Measurements from ENCODE around the gene BNC1. TPM values are rescaled to one million over a fixed set of nuclear protein-coding genes. Genes with fewer than 3 reads are reported as not detected.

The BNC1 gene
- total RNA-seq, 1 experiment from 2014 or later: not detected

GRCh38 chr15:83289160-83289559 is 4.7 kb upstream of the BNC1 start:
- Histone ChIP-seq H4K20me1 (ENCODE audit: insufficient read depth, low read depth, low read length) (no peaks in the 10 kb centered on the region), H3K9me3 (ENCODE audit: low read length) (no peaks in the 10 kb centered on the region), H3K9ac (ENCODE audit: low read length) (no peak overlapping the region), H3K27ac (ENCODE audit: low read length) (no peak overlapping the region), H3K4me2 (ENCODE audit: low read depth, low read length, poor library complexity, severe bottlenecking) (no peak overlapping the region), H3K4me1 (ENCODE audit: low read length) (no peaks in the 10 kb centered on the region), H3K4me3 (ENCODE audit: low read length) (no peak overlapping the region), H3K36me3 (ENCODE audit: insufficient read depth, low read length) (no peaks in the 10 kb centered on the region), H3K27me3 (ENCODE audit: low read length) (no peaks in the 10 kb centered on the region), H2AFZ (ENCODE audit: low read length) (no peak overlapping the region), H3K9me2 (replicated peaks; ENCODE audit: insufficient read depth, low read length) (no peaks in the 10 kb centered on the region), H3K79me2 (ENCODE audit: low read length) (no peaks in the 10 kb centered on the region)
- DNase-seq: no peak

GRCh38 chr15:83288381-83288801 is 3.9 kb upstream of the BNC1 start:
- Histone ChIP-seq H3K4me1 (ENCODE audit: low read length) (no peaks in the 10 kb centered on the region), H3K4me2 (ENCODE audit: low read depth, low read length, poor library complexity, severe bottlenecking) (no peak overlapping the region), H3K4me3 (ENCODE audit: low read length) (no peak overlapping the region), H3K79me2 (ENCODE audit: low read length) (no peaks in the 10 kb centered on the region), H2AFZ (ENCODE audit: low read length) (no peak overlapping the region), H4K20me1 (ENCODE audit: insufficient read depth, low read depth, low read length) (no peaks in the 10 kb centered on the region), H3K27me3 (ENCODE audit: low read length) (no peaks in the 10 kb centered on the region), H3K9ac (ENCODE audit: low read length) (no peak overlapping the region), H3K9me3 (ENCODE audit: low read length) (no peaks in the 10 kb centered on the region), H3K36me3 (ENCODE audit: insufficient read depth, low read length) (no peaks in the 10 kb centered on the region), H3K27ac (ENCODE audit: low read length) (no peak overlapping the region), H3K9me2 (replicated peaks; ENCODE audit: insufficient read depth, low read length) (no peaks in the 10 kb centered on the region)
- DNase-seq: no peak

GRCh38 chr15:83287541-83288027 is 3.1 kb upstream of the BNC1 start:
- no peak overlapping the region for H3K4me3 ChIP-seq (ENCODE audit: low read length)
- H3K36me3 ChIP-seq (ENCODE audit: insufficient read depth, low read length): no peaks in the 10 kb centered on the region
- H3K9ac ChIP-seq (ENCODE audit: low read length): no peak overlapping the region
- no peaks in the 10 kb centered on the region for H4K20me1 ChIP-seq (ENCODE audit: insufficient read depth, low read depth, low read length)
- no peak overlapping the region for H3K27ac ChIP-seq (ENCODE audit: low read length)
- no peak overlapping the region for H3K4me2 ChIP-seq (ENCODE audit: low read depth, low read length, poor library complexity, severe bottlenecking)
- no peaks in the 10 kb centered on the region for H3K27me3 ChIP-seq (ENCODE audit: low read length)
- H3K4me1 ChIP-seq (ENCODE audit: low read length): no peaks in the 10 kb centered on the region
- DNase-seq: no peak
- H3K9me3 ChIP-seq (ENCODE audit: low read length): no peaks in the 10 kb centered on the region
- no peaks in the 10 kb centered on the region for H3K79me2 ChIP-seq (ENCODE audit: low read length)
- no peaks in the 10 kb centered on the region for H3K9me2 ChIP-seq (replicated peaks; ENCODE audit: insufficient read depth, low read length)
- H2AFZ ChIP-seq (ENCODE audit: low read length): no peak overlapping the region

- H3K9me3 ChIP-seq (ENCODE audit: low read length): no peaks in the 10 kb centered on the region
- no peaks in the 10 kb centered on the region for H3K36me3 ChIP-seq (ENCODE audit: insufficient read depth, low read length)
- DNase-seq: no peak
- no peak overlapping the region for H3K27ac ChIP-seq (ENCODE audit: low read length)
- no peaks in the 10 kb centered on the region for H3K4me1 ChIP-seq (ENCODE audit: low read length)
- 0 out of 2 replicates have a peak, but pooled peaks cover 2% of the 10 kb centered on the region for H3K27me3 ChIP-seq (ENCODE audit: low read length)
- no peak overlapping the region for H3K4me3 ChIP-seq (ENCODE audit: low read length)
- no peak overlapping the region for H3K9ac ChIP-seq (ENCODE audit: low read length)
- no peak overlapping the region for H2AFZ ChIP-seq (ENCODE audit: low read length)
- H3K79me2 ChIP-seq (ENCODE audit: low read length): no peaks in the 10 kb centered on the region
- no peaks in the 10 kb centered on the region for H4K20me1 ChIP-seq (ENCODE audit: insufficient read depth, low read depth, low read length)
- no peak overlapping the region for H3K4me2 ChIP-seq (ENCODE audit: low read depth, low read length, poor library complexity, severe bottlenecking)
- no peaks in the 10 kb centered on the region for H3K9me2 ChIP-seq (replicated peaks; ENCODE audit: insufficient read depth, low read length)
These were observed 1.6 kb upstream of the BNC1 start for GRCh38 chr15:83285979-83286553.

GRCh38 chr15:83285284-83285978 is 967 bp upstream of the BNC1 start:
- H3K36me3 ChIP-seq (ENCODE audit: insufficient read depth, low read length): no peaks in the 10 kb centered on the region
- no peak overlapping the region for H3K9ac ChIP-seq (ENCODE audit: low read length)
- H3K4me2 ChIP-seq (ENCODE audit: low read depth, low read length, poor library complexity, severe bottlenecking): no peak overlapping the region
- H3K79me2 ChIP-seq (ENCODE audit: low read length): no peaks in the 10 kb centered on the region
- H3K27ac ChIP-seq (ENCODE audit: low read length): no peak overlapping the region
- no peaks in the 10 kb centered on the region for H3K9me3 ChIP-seq (ENCODE audit: low read length)
- no peak overlapping the region for H2AFZ ChIP-seq (ENCODE audit: low read length)
- 0 out of 2 replicates have a peak, but pooled peaks cover 2% of the 10 kb centered on the region for H3K27me3 ChIP-seq (ENCODE audit: low read length)
- H3K4me3 ChIP-seq (ENCODE audit: low read length): no peak overlapping the region
- H4K20me1 ChIP-seq (ENCODE audit: insufficient read depth, low read depth, low read length): no peaks in the 10 kb centered on the region
- no peaks in the 10 kb centered on the region for H3K9me2 ChIP-seq (replicated peaks; ENCODE audit: insufficient read depth, low read length)
- H3K4me1 ChIP-seq (ENCODE audit: low read length): no peaks in the 10 kb centered on the region
- DNase-seq: no peak

- Histone ChIP-seq H3K4me2 (ENCODE audit: low read depth, low read length, poor library complexity, severe bottlenecking) (no peak overlapping the region), H3K9me3 (ENCODE audit: low read length) (no peaks in the 10 kb centered on the region), H3K36me3 (ENCODE audit: insufficient read depth, low read length) (no peaks in the 10 kb centered on the region), H3K27ac (ENCODE audit: low read length) (no peak overlapping the region), H3K4me1 (ENCODE audit: low read length) (no peaks in the 10 kb centered on the region), H4K20me1 (ENCODE audit: insufficient read depth, low read depth, low read length) (no peaks in the 10 kb centered on the region), H3K27me3 (ENCODE audit: low read length) (0 out of 2 replicates have a peak, but pooled peaks cover 2% of the 10 kb centered on the region), H3K9me2 (replicated peaks; ENCODE audit: insufficient read depth, low read length) (no peaks in the 10 kb centered on the region), H2AFZ (ENCODE audit: low read length) (no peak overlapping the region), H3K79me2 (ENCODE audit: low read length) (no peaks in the 10 kb centered on the region), H3K4me3 (ENCODE audit: low read length) (no peak overlapping the region), H3K9ac (ENCODE audit: low read length) (no peak overlapping the region)
- no peak for DNase-seq
These were observed 478 bp downstream of the BNC1 start for GRCh38 chr15:83283813-83284558.

GRCh38 chr15:83283138-83283812 is 1.2 kb downstream of the BNC1 start:
- Histone ChIP-seq H3K9me2 (replicated peaks; ENCODE audit: insufficient read depth, low read length) (no peaks in the 10 kb centered on the region), H3K4me1 (ENCODE audit: low read length) (no peaks in the 10 kb centered on the region), H3K36me3 (ENCODE audit: insufficient read depth, low read length) (no peaks in the 10 kb centered on the region), H3K27me3 (ENCODE audit: low read length) (0 out of 2 replicates have a peak, but pooled peaks cover 2% of the 10 kb centered on the region), H3K4me3 (ENCODE audit: low read length) (no peak overlapping the region), H4K20me1 (ENCODE audit: insufficient read depth, low read depth, low read length) (no peaks in the 10 kb centered on the region), H3K9me3 (ENCODE audit: low read length) (no peaks in the 10 kb centered on the region), H3K4me2 (ENCODE audit: low read depth, low read length, poor library complexity, severe bottlenecking) (no peak overlapping the region), H3K79me2 (ENCODE audit: low read length) (no peaks in the 10 kb centered on the region), H3K9ac (ENCODE audit: low read length) (no peak overlapping the region), H2AFZ (ENCODE audit: low read length) (no peak overlapping the region), H3K27ac (ENCODE audit: low read length) (no peak overlapping the region)
- DNase-seq: no peak

GRCh38 chr15:83282776-83283137 is 1.7 kb downstream of the BNC1 start:
- H3K4me2 ChIP-seq (ENCODE audit: low read depth, low read length, poor library complexity, severe bottlenecking): no peak overlapping the region
- no peaks in the 10 kb centered on the region for H4K20me1 ChIP-seq (ENCODE audit: insufficient read depth, low read depth, low read length)
- no peaks in the 10 kb centered on the region for H3K36me3 ChIP-seq (ENCODE audit: insufficient read depth, low read length)
- no peak overlapping the region for H2AFZ ChIP-seq (ENCODE audit: low read length)
- no peaks in the 10 kb centered on the region for H3K4me1 ChIP-seq (ENCODE audit: low read length)
- H3K79me2 ChIP-seq (ENCODE audit: low read length): no peaks in the 10 kb centered on the region
- no peaks in the 10 kb centered on the region for H3K9me2 ChIP-seq (replicated peaks; ENCODE audit: insufficient read depth, low read length)
- H3K9me3 ChIP-seq (ENCODE audit: low read length): no peaks in the 10 kb centered on the region
- 0 out of 2 replicates have a peak, but pooled peaks cover 2% of the 10 kb centered on the region for H3K27me3 ChIP-seq (ENCODE audit: low read length)
- H3K4me3 ChIP-seq (ENCODE audit: low read length): no peak overlapping the region
- H3K27ac ChIP-seq (ENCODE audit: low read length): no peak overlapping the region
- no peak overlapping the region for H3K9ac ChIP-seq (ENCODE audit: low read length)
- DNase-seq: no peak
